Activated CD8-positive, alpha-beta memory T cell treated with anti-CD3 and anti-CD28 coated beads for 48 hours (primary cell): ENCODE measurements around the gene GOLGA8F.
"Not testable (repeated sequence)": the region's sequence is repeated elsewhere in the genome, so short reads cannot be mapped to it uniquely, and the experiment has no call there.

ENCODE experiments used
- DNase-seq, 3 experiments: peaks; one replicate each; pipeline ENCODE4 v3.0.0-alpha.2; 2020; ENCODE audit warnings: low read depth in 2 of 3, low spot score in 2 of 3

The GOLGA8F gene, protein sequence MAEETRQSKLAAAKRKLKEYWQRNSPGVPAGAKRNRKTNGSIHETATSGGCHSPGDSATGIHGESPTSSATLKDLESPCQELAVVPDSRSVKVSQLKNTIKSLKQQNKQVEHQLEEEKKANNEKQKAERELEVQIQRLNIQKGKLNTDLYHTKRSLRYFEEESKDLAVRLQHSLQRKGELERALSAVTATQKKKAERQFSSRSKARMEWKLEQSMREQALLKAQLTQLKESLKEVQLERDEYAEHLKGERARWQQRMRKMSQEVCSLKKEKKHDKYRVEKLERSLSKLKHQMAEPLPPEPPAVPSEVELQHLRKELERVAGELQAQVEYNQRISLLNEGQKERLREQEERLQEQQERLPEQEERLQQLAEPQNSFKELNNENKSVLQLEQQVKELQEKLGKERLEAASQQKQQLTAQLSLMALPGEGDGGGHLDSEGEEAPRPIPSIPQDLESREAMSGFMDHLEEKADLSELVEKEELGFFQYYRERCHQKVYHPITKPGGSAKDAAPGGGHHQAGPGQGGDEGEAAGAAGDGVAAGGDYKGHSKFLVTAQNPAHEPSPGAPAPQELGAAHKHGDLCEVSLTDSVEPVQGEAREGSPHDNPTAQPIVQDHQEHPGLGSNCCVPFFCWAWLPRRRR

DNA sequence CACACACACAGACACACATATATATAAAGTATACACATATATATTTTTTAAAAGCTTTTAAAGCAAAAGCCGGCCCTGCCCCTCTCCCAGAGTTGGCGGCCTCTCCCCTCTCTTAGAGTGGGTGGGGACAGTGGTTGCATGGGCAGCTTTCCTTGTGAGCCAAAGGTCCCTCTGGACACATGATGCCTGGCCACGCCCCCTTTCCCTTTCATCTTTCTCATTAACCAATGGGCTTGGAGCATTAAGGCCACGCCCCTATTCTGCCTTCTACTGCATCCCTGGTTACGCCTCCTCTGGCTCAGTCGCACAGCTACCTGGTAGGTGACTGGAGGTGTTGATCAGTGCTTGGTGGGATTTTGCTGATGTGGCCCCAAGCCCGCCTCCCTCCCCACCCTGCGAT, at the start of gene GOLGA8F:
GOLGA8F (plus strand) TSS at position 301 of the 400 bp plus-strand sequence; CDS start at position 399, 98 bp downstream.
- DNase-seq, result not testable (repeated sequence)

DNA sequence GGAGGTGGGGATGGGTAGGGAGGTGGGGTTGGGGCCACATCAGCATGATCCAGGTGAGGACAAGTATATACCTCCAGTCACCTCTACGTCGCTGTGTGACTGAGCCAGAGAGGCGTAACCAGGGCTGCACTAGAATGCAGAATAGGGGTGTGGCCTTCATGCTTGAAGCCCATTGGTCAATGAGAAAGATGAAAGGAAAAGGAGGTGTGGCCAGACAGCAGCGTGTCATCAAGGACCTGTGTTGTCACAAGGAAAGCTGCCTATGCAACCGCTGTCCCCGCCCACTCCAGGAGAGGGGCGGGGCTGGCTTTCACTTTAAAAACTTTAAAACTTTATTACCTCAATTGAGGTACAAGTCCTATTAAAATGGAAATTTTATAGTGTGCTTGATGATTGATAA, 20.5 kb upstream of the GOLGA8F start, which contains the start of gene GOLGA6L24:
GOLGA6L24 (minus strand) TSS at position 101 of the 400 bp plus-strand sequence; CDS start at position 40, 61 bp downstream.
- DNase-seq, result not testable (repeated sequence)

DNA sequence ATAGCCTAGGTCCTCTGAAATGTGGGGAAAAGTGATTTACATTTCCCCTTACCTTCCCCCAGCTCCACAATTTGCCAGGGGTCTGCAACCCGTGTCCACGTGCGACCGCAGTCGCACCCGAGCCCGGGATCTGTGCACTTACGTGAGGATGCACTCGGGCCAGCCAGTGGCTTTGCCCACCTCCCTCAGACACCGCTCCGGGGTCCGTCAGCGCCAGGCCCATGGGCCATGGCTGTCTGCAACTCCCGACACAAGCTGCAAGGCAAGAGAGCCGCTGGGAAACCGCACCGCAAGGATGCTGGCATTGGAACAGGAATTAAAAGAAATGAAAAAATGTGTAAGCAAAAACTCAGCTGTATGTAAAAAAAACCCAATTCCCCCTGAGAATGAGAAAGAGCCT, 13.0 kb upstream of the GOLGA8F start:
- DNase-seq, result not testable (repeated sequence)

DNA sequence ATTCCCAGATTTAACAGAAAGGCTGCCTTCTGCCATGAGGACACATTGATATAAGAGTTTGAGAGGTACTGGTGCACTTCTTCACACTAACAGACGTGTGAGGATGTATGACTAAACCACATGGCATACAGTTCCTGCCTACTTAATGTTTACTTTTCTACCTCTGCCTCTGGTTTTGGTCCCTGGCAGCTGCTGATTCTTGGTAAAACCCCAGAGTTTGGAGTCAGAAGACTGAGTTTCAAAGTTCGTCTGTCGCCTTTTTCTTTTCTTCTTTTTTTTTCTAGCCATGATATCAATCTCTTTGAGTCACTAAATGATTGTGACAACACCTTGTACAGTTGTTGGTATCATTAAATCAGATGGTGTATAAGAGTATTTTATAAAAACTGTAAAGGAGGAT, 1.6 kb downstream of the GOLGA8F start:
- DNase-seq, result not testable (repeated sequence)

GRCh38 chr15:28396022-28396421, 17.6 kb downstream of the GOLGA8F start:
- DNase-seq, result not testable (repeated sequence)

DNA sequence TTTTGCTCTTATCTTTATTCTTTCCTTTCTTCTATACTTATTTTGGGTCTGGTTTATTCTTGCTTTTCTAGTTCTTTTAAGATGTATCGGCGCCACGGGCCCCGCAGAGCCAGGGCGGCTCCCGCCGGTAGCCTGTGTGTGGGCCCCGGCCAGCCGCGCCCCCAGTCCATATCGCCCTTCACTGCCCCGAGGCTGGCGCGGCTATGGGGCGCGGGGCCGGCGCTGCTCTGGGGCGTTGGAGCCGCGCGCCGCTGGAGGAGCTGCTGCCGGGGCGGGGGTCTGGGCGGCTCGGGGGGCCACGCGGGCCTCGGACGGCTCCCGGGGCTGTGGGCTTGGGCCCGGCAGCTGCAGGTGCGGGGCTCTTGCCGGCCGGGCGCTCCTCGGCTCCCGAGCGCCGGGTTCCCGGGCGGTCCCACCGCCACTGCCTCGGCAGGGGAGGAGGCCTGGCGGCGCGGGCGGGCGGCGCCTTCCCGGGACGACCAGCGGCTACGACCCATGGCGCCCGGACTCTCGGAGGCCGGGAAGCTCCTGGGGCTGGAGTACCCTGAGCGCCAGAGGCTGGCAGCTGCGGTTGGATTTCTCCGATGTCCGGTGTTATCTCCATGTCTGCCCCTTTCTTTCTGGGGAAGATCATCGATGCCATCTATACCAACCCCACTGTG, 24.4 kb downstream of the GOLGA8F start:
- DNase-seq, result not testable (repeated sequence)

DNA sequence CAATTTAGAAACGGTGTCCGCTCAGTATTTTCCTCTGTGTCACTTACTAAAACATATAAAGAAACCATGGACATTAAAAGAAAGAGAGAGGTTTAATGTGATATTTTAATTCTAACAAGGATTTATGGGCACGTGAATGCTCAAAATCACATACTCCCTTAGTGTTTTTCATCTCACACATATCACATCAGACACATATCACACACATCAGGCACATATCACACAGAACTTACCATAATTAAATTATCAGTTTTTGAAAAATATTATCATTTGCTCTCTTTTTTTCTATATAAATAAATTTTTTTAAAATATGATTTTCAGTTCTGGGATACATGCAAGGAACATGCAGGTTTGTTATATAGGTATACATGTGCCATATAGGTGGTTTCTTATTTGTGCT, 42.0 kb downstream of the GOLGA8F start:
- not testable (repeated sequence) for DNase-seq

DNA sequence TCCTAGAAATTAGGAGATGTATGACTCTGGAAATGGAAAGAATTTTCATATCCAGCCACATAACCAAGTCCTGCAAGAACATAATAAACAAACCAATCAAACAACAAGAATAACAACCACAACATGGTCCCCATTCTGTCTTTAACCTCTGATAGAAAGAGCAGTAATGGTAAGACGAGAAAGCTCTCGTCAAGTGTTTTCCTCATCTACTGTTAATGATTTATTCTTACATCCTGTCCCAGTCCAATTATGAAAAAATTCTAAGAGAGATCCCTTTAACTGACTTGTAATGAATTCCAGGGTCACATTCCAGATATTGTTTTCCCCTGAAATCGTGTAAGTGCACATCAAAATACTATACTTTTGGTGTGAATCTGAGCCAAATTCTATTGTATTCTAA, 57.1 kb downstream of the GOLGA8F start:
- DNase-seq, result not testable (repeated sequence)
